GM18505 (cell line): ENCODE measurements around the gene PTPRD.

Experiments
- ATAC-seq: cut with Tn5 transposase; IDR thresholded peaks from one replicate; pipeline ENCODE4 v1.9.1; 2021; ENCODE audit not compliant: unreplicated experiment
- POLR2A ChIP-seq: IDR thresholded peaks from 4 replicates; pipeline ENCODE4 v1.6.1; 2011; ENCODE audit warnings: borderline replicate concordance; ENCODE audit not compliant: insufficient read depth, insufficient read length; ENCODE audit errors: extremely low read depth

PTPRD gene

DNA sequence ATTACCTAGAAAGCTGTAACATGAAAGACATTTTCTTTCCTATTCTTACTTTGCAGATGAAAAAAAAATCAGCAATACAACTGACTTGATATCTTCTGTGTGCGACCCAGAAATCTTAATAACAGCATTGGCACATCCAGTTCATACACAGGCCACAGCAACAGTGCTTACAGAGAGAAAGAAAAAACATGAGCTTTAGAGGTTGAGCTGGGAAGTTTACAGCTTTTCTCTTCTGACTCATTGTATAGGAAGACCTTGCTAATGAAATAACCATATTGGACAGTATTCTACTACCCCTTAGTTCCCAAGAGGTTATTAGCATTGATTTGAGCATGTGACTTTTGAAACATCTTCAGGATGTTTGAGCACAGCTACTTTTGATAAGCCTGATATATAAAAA is 1779.8 kb downstream of the PTPRD start:
- no peak for TF ChIP-seq POLR2A
- no peak for ATAC-seq

DNA sequence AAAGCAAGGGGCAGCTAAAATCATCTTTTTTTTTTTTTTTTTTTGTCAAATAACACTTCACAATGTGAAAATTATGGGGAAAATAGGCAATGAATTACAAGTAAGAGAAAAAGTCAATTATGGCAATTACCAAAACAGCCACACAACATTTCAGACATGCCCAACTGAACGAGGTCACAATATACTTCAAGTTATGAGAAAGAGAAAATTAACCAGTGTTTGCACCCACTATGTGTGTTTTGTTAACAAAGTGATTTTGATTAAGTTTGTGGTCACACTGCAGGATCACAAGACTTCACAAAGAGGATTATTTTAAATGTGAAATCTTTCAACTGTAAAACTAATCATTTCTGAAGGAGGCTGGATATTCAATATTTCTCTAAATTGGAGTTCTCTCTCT is 1780.4 kb downstream of the PTPRD start:
- no peak for TF ChIP-seq POLR2A
- no peak for ATAC-seq

DNA sequence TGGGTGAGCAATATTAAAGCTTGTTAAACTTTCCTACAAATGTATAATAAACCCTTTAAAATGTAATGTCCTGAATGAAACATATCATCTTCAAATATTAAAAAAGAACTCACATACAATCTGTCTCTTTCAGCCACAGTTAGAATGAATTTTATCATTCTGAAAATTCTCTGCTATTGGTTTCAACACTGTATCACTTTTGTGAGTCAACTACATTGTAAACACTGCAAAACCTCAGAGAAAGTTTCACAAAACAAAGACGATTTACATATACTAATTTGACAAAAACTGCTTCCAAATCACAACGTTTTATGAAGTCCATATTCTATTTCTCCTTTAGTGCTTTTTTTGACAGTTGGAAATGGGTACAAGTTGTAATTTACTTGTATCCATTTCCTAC is 1781.2 kb downstream of the PTPRD start:
- no peak for ATAC-seq
- TF ChIP-seq POLR2A = no peak

DNA sequence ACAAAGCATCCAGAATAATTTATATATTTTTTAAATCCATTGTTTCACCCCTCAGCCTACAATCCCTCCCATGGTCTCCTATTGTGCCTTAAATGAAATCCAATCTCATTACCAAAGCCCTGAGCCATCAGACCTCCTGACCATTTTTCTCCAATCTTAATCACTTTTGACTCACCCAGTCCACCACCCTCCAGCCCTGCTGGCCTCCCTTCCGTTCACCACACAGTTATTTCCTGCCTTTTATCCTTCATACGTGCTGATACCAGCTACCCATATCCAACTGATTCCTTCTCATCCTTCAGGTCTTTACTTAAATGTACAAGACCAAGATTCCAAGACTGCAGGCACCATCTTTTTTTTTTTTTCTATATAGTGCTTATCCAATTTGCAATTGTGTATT is 1786.5 kb downstream of the PTPRD start:
- TF ChIP-seq POLR2A = no peak
- no peak for ATAC-seq

DNA sequence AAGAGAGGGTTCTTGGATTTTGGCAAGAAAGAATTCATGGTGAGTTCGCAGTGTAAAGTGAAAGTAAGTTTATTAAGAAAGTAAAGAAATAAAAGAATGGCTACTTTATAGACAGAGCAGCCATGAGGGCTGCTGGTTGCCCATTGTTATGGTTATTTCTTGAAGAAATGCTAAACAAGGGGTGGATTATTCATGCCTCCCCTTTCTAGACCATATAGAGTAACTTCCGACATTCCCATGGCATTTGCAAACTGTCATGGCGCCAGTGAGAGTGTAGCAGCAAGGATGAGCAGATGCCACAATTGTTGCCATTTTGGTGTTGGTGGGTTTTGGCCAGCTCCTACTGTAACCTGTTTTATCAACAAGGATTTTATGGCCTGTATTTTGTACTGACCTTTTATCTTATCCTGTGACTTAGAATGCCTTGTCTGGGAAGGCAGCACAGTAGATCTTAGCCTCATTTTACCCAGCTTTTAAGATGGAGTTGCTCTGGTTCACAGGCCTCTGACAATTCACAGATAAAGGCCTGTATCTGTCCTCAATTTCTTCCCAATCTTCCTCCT is 1787.1 kb downstream of the PTPRD start:
- ATAC-seq = no peak
- no peak for TF ChIP-seq POLR2A

DNA sequence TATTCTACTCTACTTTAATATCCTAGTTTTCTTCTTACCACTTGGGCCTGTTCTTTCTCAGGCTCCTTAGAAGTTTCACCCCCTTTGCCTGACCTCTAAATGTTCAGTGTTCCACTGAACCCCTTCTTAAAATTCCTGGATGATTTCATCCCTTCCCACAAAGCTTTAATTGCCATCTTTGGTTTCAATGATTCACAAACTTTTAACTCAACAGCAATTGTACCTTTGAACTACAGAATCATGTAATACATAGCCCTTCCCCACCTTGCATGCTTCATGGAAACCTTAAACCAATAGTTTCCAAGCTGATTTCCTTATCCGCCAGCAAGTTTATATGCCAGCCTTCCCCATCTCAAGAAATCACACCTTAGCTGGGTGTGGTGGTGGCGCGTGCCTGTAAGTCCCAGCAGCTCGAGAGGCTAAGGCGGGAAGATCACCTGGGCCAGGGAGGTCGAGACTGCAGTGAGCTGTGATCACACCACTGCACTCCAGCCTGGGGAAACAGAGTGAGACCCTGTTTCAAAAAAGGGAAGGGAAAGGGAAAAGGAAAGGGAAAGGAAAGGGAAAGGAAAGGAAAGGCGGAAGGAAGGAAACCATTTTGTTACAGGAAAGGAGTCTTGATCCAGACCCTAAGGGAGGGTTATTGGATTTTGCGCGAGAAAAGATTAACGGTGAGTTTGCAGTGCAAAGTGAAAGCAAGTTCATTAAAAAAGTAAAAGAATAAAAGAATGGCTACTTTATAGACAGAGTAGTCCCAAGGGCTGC is 1789.5 kb downstream of the PTPRD start:
- no peak for ATAC-seq
- no peak for TF ChIP-seq POLR2A

DNA sequence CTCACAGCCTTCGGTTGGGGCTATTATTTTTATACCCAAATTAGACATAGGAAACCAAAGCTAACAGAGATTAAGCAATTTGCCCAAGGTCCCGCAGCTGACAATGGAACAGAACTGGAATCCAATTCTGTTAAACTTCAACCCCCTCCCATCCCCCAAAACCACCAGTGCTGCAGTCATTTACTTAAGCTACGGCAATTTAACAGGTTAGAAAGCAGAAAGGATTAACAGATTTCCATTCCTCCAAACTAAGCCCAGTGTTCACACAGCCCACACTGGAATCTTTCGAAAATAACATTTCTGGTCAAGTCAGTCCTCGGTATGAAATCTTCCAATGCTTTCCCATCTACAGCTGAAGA is 1790.2 kb downstream of the PTPRD start:
- no peak for TF ChIP-seq POLR2A
- ATAC-seq = no peak

DNA sequence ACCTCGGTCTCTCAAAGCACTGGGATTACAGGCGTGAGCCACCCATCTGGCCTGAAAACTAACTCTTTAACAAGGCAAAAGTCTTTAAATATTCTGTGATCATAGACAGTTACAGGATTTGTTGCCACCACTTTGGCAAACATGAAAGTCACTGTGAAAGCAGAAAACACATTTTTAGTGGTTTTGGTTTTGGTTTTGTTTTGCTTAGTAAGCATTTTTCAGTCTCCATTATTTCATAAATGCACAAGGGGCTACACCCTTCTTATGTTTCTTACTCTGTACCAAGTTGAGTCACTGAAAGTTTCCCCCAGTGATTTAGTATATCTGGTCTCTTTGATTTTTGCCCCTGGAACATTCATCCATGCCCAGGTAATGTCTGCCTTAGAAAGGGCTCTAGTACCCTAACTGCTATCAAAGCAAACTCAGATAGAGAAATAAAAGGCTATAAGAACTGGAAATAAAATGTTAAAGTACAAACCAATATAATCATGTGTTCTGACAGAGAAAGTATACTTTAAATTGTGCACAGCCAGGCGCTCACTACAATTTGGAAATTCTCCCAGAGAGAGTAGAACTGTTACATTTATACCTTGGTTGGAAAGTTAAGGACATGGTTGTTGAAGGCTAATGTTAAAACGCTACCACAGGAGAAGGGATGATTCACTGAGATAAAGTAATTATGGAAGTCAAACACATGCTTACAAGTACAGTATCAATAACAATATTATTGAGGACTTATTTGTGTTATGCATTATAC is 1790.7 kb downstream of the PTPRD start:
- no peak for ATAC-seq
- TF ChIP-seq POLR2A = no peak

DNA sequence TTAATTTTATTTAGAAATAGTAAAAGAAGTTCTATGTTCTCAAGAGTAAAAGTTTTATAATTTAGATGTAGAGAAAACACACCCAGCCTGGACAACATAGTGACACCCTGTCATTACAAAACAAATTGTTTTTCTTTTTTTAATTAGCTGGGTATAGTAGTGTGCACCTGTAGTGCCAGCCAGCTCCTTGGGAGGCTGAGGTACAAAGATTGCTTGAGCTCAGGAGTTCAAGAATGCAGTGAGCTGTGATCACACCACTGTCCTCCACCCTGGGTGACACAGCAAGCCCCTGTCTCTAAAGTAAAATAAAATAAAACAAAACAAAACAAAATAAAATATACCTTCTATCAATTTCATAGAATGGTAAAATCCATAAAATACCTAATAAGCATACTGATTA is 1795.5 kb downstream of the PTPRD start:
- no peak for ATAC-seq
- TF ChIP-seq POLR2A = no peak

DNA sequence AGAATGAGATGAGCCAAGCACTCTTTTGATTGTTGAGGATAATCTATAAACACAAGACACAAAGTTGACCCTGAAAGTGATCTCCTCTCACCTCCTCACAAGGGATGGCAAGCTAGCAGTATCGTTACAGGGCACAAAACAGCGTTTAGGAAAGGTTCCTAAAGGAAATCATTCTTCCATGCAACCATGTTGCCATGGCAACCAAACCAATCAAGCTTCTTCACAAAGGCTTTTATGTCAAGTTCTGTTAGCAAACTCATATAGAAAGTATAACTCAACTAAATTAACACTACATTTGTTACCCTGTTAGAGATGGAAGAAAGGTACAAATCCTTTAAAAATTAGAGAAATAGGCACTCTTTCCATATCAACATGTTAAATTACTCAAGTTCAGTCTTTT is 1796.4 kb downstream of the PTPRD start:
- TF ChIP-seq POLR2A = no peak
- ATAC-seq = no peak

DNA sequence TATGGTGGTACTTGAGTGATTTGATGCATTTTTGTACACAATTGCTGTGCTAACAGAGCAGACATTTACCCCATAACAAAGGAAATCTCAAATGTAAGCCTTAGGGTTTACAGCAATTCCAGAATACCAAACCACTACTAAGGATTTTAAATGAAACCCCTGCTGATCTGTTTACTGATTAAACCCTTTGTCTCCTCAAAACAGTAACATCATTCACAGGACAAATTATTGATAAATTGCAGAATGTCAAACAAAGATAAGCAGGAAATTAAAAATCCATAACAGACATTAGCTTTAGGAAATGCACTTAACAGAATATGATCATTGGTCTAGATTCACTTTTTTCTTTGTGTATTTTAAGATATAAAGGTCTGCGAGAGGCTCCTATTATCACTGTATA is 1796.9 kb downstream of the PTPRD start:
- no peak for TF ChIP-seq POLR2A
- ATAC-seq = no peak

DNA sequence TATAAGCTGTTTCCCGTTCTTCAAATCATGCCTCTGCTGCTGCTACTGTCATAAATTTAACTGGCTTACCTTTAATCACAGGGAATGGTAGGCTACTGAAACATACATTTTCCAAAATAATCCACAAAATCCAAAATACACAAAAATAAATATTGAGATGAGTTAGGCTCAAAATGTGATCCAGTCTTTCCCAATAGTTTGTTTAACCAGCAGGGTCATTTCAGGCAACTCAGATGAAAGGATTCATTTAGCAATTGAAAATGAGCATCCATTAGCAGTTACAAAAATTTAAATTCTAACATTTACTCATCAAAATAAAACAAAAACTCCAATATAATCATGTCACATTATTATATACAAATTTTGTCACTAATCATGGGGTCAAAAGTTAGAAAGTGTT is 1797.6 kb downstream of the PTPRD start:
- TF ChIP-seq POLR2A = no peak
- ATAC-seq = no peak

DNA sequence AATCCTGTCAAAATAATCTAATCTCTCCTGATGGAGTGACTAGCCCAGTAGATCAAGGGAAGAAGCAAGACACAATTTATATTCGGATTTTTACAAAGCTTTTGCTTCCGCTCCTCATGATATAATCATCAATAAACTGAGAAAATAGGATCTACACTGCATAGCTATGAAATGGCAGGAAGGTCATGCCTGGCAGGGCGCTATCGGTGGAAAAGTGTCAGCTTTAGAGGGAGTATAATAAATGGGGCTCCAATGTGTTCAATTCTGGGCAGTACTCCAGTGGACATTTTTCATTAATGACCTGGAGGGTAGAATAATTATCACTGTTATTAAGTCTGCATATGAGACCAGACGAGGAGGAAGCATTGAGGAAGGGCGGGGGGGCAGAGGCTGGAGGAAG is 1799.9 kb downstream of the PTPRD start:
- ATAC-seq = no peak
- TF ChIP-seq POLR2A = no peak

DNA sequence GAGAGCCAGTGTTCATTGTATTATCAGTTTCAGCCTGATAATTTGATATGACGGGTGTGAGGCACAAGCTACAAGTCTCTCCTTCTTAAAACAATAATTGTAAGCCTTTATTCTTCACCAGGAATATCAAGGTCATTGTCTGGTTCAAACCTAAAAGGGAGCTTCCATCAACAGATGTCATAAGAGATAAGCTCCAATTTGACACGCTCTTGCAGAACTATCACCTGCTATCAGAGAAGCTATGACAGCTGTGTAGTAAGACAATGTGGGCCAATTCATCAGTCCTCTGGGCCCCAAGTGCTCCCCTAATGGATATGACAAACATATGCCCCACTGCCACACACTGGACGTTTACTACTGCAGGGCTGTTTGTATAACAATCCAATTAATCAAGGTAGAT is 1803.1 kb downstream of the PTPRD start:
- no peak for TF ChIP-seq POLR2A
- ATAC-seq = no peak
